Suprapubic skin (tissue), 4 donors: ENCODE measurements around the gene KREMEN2. TPM values are rescaled to one million over a fixed set of nuclear protein-coding genes. Genes with fewer than 3 reads are reported as not detected.

Experiments
- DNase-seq, 2 donors: peaks; one replicate each; pipeline ENCODE4 v3.0.0-alpha.2; 2019; ENCODE audit warnings: low spot score in 2 of 2
- H3K27ac ChIP-seq: fragments of 200-600 bp; sonication (generic); one replicate; pipeline ENCODE4 v1.5.1; 2019
- H3K27me3 ChIP-seq: fragments of 200-600 bp; sonication (generic); one replicate; pipeline ENCODE4 v1.5.1; 2019
- H3K36me3 ChIP-seq: fragments of 200-600 bp; sonication (generic); one replicate; pipeline ENCODE4 v1.5.1; 2019
- H3K4me1 ChIP-seq: fragments of 200-600 bp; sonication (generic); one replicate; pipeline ENCODE4 v1.5.1; 2019
- H3K4me3 ChIP-seq: fragments of 200-600 bp; sonication (generic); one replicate; pipeline ENCODE4 v1.5.1; 2019; ENCODE audit warnings: mild to moderate bottlenecking
- H3K9me3 ChIP-seq: fragments of 200-600 bp; sonication (generic); one replicate; pipeline ENCODE4 v1.5.1; 2019
- CTCF ChIP-seq, 2 donors: fragments of 200-600 bp in 1 of 2; fragments of 450-650 bp in 1 of 2; sonication (generic) in 1 of 2; IDR thresholded peaks; one replicate each; pipeline ENCODE4 v1.5.1; 2016 to 2019; ENCODE audit warnings: antibody characterized with exemption in 2 of 2, mild to moderate bottlenecking in 1 of 2, moderate library complexity in 1 of 2
- EP300 ChIP-seq: sonication (generic); formaldehyde crosslinking; IDR thresholded peaks from one replicate; pipeline ENCODE4 v1.6.1; 2017; ENCODE audit warnings: antibody characterized with exemption
- POLR2A ChIP-seq, 2 donors: fragments of 450-650 bp; IDR thresholded peaks; one replicate each; pipeline ENCODE4 v1.6.1; 2017; ENCODE audit warnings: antibody characterized with exemption in 2 of 2, mild to moderate bottlenecking in 2 of 2, moderate library complexity in 2 of 2
- POLR2AphosphoS5 ChIP-seq, 3 donors: sonication (generic); formaldehyde crosslinking; IDR thresholded peaks; one replicate each; pipeline ENCODE4 v1.6.1; 2017; ENCODE audit warnings: antibody characterized with exemption in 3 of 3
- WGBS: methylation state at CpG from one replicate; pipeline ENCODE4 v1.1.5; 2018; 5-methylcytosine and 5-hydroxymethylcytosine counted together
- total RNA-seq, 4 donors: library from RNA; depleted of rRNA; stranded (reverse); fragments of >200 nt; gene quantifications; one replicate each; pipeline ENCODE4 v1.1.0, GENCODE V29; 2016

The KREMEN2 gene
- total RNA-seq, 4 donors from 2014 or later: 1.0 to 4.2 (median 3.9) TPM

DNA sequence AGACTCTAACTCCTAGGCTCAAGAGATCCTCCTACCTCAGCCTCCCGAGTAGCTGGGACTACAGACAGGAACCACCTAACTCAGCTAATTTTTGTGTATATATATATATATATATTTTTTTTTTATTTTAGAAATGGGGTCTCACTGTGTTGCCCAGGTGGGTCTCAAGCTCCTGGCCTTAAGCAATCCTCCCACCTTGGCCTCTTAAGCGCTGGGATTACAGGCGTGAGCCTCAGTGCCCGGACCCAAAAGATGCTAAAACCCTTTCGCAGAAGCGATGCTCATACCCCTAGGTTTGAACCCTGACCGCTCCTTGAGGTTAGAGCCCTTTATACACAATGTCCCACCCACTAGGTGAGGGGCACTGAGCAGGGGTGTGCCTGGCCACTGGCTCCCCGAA, 46.4 kb downstream of the KREMEN2 start:
- H3K36me3 ChIP-seq: no peaks in the 10 kb centered on the region
- peaks cover 87% of the 10 kb centered on the region for H3K27me3 ChIP-seq
- peaks cover 25% of the 10 kb centered on the region for H3K4me1 ChIP-seq
- H3K9me3 ChIP-seq: no peaks in the 10 kb centered on the region
- DNase-seq: no peak
- no peak overlapping the region for H3K4me3 ChIP-seq
- TF ChIP-seq POLR2AphosphoS5 (IDR thresholded peaks at IDR 0.05) (no peak), CTCF (IDR thresholded peaks at IDR 0.05) (no peak), POLR2A (IDR thresholded peaks at IDR 0.05) (no peak), EP300 (no peak)
- H3K27ac ChIP-seq: no peak overlapping the region
- WGBS: 97% methylated on average over 6 of the region's 8 CpGs

GRCh38 chr16:3012246-3012645, 48.2 kb downstream of the KREMEN2 start:
- TF ChIP-seq EP300: no peak
- TF ChIP-seq CTCF (IDR thresholded peaks at IDR 0.05): no peak
- TF ChIP-seq POLR2A (IDR thresholded peaks at IDR 0.05): no peak
- no peak for TF ChIP-seq POLR2AphosphoS5 (IDR thresholded peaks at IDR 0.05)
- H3K27ac ChIP-seq: no peak overlapping the region
- DNase-seq: no peak
- peaks cover 71% of the 10 kb centered on the region for H3K27me3 ChIP-seq
- WGBS: 19% methylated on average over 13 of the region's 19 CpGs
- no peaks in the 10 kb centered on the region for H3K36me3 ChIP-seq
- no peak overlapping the region for H3K4me3 ChIP-seq
- H3K9me3 ChIP-seq: no peaks in the 10 kb centered on the region
- peaks cover 21% of the 10 kb centered on the region for H3K4me1 ChIP-seq

- Histone ChIP-seq H3K27me3 (peaks cover 69% of the 10 kb centered on the region), H3K36me3 (no peaks in the 10 kb centered on the region)
- WGBS: 40% methylated on average over 5 of the region's 27 CpGs
Observed at GRCh38 chr16:3012828-3013420, 48.8 kb downstream of the KREMEN2 start, which contains the start of gene CLDN9. TSS of gene CLDN9 (plus strand) at chr16:3012923. CDS start at chr16:3013363, 440 bp downstream.

GRCh38 chr16:3013491-3013951, 49.4 kb downstream of the KREMEN2 start:
- Histone ChIP-seq H3K9me3 (no peaks in the 10 kb centered on the region), H3K4me3 (no peak overlapping the region), H3K27ac (no peak overlapping the region), H3K36me3 (no peaks in the 10 kb centered on the region), H3K27me3 (peaks cover 69% of the 10 kb centered on the region), H3K4me1 (peaks cover 19% of the 10 kb centered on the region)
- TF ChIP-seq CTCF (IDR thresholded peaks at IDR 0.05) (no peak), POLR2A (IDR thresholded peaks at IDR 0.05) (no peak), POLR2AphosphoS5 (IDR thresholded peaks at IDR 0.05) (no peak), EP300 (no peak)
- 60% methylated on average over 4 of the region's 27 CpGs for WGBS
- no peak for DNase-seq

More at GRCh38 chr16:3012828-3013420, 48.8 kb downstream of the KREMEN2 start, which contains the start of gene CLDN9:
- no peak for DNase-seq
- TF ChIP-seq POLR2AphosphoS5 (IDR thresholded peaks at IDR 0.05): no peak
- TF ChIP-seq EP300: no peak
- TF ChIP-seq CTCF (IDR thresholded peaks at IDR 0.05): no peak
- no peak for TF ChIP-seq POLR2A (IDR thresholded peaks at IDR 0.05)
- no peak within 1 kb of the TSS for H3K27ac ChIP-seq
- no peak within 1 kb of the TSS for H3K4me3 ChIP-seq
- H3K9me3 ChIP-seq: no peaks in the 10 kb centered on the region
- peaks cover 20% of the 10 kb centered on the region for H3K4me1 ChIP-seq

DNA sequence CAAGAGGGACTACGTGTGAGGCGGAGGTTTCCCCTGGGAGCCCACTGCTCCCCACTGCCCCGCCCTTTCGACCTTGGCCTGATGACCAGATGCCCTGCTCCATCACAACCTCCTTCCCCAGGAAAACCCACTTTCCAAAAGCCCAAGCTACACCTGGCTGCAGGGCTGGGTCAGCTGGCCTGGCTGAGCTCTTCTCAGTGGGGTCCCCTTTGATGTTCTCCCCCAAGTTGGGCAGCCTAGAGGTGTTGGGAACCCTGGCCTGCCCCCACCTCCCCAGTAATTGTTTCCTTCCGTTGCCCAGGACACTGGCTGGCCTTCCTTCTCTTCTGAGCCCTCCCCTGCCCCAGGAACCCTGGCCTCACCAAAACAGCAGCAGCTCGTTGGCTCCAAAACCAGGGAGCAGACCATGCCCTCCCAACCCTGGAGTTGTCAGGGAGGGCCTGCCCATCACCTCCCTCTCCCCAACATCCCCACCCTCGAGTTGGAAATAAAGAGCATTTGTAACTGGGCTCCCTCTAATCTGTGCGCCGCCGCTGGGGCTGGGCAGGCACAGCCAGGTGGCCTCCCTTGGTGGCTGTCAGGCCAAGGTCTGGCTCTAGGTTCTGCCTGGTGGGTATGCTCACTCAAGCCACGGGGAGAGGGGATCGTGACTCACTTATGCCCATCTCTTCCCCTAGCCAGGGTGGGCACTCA, 50.1 kb downstream of the KREMEN2 start:
- Histone ChIP-seq H3K4me3 (no peak overlapping the region), H3K36me3 (no peaks in the 10 kb centered on the region), H3K4me1 (peaks cover 17% of the 10 kb centered on the region), H3K27ac (no peak overlapping the region), H3K9me3 (no peaks in the 10 kb centered on the region), H3K27me3 (peaks cover 70% of the 10 kb centered on the region)
- TF ChIP-seq EP300 (no peak), POLR2AphosphoS5 (IDR thresholded peaks at IDR 0.05) (no peak), POLR2A (IDR thresholded peaks at IDR 0.05) (no peak), CTCF (IDR thresholded peaks at IDR 0.05) (no peak)
- no peak for DNase-seq
- 64% methylated on average over 10 of the region's 12 CpGs for WGBS
